HG03442 (cell line): Measurements from ENCODE around the gene SPTBN4.
"Not testable (repeated sequence)": the region's sequence is repeated elsewhere in the genome, so short reads cannot be mapped to it uniquely, and the experiment has no call there.

ENCODE experiments used
- ATAC-seq: cut with Tn5 transposase; IDR thresholded peaks from one replicate; pipeline ENCODE4 v1.9.1; 2021; ENCODE audit warnings: mild to moderate bottlenecking, moderate library complexity; ENCODE audit not compliant: unreplicated experiment

Gene SPTBN4

DNA sequence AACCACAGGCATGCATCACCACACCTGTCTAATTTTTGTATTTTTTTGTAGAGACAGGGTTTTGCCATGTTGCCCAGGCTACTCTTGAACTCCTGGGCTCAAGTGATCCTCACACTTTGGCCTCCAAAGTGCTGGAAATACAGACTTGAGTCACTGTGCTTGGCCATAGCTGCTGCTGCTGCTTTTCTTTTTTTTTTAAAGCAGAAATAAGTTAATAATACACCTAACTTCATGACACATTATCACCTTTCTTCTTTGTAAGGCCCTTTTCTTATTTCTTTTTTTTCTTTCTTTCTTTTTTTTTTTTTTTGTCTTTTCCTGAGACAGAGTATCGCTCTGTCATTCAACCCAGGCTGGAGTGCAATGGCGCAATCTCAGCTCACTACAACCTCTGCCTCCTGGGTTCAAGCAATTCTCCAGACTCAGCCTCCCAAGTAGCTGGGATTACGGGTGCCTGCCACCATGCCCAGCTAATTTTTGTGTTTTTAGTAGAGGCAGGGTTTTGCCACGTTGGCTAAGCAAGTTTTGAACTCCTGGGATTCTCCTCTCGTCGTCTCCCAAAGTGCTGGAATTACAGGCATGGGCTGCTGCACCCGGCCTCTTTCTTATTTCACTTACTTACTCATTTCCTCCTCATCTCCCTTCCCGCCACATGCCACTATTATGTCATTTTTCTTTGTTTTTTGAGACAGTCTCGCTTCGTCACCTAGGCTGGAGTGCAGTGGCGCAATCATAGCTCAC, 118.6 kb downstream of the SPTBN4 start:
- no peak for ATAC-seq

DNA sequence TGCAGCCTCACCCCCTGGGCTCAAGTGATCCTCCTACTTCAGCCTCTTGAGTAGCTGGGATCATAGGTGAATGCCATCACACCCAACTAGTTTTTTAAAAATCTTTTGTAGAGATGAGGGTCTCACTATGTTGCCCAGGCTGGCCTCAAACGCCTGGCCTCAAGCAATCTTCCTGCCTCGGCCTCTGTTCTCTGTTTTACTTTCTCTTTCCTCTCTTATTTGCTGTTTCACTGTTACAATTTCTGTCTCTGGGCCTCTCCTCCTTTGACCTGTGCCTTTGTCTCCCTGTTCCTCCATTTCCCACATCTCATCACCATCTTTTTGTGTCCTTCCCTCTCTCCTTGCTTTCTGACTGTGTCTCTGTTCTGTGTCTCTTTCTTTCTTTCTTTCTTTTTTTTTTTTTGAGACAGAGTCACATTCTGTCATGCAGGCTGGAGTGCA, 119.2 kb downstream of the SPTBN4 start:
- ATAC-seq: no peak

DNA sequence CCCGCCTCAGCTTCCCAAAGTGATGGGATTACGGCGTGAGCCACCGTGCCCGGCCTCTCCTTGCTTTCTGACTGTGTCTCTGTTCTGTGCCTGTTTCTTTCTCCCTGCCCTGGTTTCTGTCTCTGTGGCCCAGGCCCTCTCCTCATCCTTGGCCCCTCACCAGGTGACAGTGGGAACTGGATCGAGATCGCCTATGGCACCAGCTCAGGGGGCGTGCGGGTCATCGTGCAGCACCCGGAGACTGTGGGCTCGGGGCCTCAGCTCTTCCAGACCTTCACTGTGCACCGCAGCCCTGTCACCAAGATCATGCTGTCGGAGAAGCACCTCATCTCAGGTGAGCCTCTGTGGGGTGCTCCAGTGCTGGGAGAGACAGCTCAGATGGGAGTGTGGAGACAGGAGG, 119.8 kb downstream of the SPTBN4 start:
- no peak for ATAC-seq

DNA sequence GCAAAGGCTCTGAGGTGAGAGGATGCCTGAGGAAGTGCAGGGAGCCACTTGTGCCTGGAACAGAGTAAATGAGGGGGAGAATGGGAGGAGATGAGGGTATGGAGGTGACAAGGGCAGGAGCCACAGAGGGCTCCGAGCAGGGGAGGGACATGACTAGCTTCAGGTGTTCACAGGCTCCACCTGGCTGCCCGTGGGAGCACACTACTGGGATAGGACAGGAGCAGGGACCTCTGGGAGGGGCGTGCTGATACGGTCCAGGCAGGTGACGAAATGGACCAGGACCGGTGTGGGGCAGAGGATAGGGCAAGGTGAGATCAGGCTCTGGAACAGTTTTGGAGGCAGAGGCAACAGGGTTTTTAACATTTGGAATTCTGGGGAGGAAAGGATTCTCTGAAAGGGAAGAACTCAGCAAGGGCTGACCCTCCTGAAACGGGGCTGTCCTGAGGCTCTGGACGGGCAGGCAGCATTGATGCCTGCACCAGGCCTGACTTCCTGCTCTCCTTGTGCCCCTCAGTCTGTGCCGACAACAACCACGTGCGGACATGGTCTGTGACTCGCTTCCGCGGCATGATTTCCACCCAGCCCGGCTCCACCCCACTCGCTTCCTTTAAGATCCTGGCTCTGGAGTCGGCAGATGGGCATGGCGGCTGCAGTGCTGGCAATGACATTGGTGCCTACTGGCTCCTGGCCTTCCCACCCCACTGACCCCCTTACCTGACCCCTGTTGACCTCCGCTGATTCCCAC, 121.5 kb downstream of the SPTBN4 start:
- no peak for ATAC-seq

DNA sequence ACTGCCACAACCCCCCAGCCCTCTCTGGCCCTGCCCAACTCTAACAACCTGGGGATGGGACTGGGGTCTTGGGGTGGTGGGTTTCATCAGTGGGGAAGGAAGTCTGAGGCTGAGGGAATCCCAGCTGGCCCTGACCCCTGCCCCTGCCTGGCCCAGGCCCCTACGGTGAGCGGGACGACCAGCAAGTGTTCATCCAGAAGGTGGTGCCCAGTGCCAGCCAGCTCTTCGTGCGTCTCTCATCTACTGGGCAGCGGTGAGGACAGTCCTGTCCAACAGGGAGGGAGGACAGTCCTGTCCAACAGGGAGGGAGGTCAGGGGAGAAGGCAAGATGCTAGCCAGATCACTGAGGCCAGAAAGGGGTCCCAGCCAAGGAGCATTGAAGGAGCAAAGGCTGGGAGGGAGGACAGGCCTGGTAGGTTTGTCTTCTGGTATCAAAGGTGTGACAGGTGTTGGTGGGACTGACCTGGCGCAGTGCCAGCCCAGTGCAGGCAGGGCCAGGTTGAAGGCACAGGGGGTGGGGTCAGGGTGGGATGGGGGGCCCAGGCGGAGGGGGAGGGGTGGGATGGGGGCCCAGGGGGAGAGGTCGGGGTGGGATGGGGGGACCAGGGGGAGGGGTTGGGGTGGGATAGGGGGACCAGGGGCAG, 122.2 kb downstream of the SPTBN4 start:
- no peak for ATAC-seq

DNA sequence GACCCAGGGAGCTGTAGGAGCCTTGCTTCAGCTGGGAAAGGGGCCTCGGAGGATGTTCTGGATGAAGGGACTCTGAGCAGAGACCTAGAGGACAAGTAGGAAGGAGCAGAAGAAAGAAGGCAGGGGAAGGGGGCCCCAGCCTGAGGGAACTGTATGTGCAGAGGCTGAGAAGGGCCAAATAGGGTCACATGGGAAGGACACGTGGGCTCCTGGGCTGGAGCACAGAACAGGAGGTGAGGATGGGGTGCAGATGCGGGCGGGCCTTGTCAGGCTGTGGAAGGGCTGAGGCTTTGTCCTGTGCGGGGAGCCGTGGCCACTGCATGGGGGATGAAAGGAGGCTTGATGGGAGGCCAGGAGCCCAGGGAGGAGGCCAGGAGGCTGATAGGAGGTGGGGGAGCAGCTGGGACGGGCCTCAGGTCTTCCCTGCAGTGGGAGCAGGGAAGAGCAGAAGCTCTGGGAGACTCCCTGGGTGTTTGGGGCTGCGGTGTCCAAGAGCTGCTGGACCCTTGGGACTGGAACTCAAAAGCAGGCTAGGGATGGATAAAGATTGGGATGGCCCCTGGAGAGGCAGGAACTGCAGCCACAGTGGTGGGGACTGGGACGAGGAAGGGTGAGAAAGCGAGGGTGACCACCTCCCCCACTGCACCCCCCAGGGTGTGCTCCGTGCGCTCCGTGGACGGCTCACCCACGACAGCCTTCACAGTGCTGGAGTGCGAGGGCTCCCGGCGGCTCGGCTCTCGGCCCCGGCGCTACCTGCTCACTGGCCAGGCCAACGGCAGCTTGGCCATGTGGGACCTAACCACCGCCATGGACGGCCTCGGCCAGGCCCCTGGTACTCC, 123.0 kb downstream of the SPTBN4 start:
- ATAC-seq: no peak

DNA sequence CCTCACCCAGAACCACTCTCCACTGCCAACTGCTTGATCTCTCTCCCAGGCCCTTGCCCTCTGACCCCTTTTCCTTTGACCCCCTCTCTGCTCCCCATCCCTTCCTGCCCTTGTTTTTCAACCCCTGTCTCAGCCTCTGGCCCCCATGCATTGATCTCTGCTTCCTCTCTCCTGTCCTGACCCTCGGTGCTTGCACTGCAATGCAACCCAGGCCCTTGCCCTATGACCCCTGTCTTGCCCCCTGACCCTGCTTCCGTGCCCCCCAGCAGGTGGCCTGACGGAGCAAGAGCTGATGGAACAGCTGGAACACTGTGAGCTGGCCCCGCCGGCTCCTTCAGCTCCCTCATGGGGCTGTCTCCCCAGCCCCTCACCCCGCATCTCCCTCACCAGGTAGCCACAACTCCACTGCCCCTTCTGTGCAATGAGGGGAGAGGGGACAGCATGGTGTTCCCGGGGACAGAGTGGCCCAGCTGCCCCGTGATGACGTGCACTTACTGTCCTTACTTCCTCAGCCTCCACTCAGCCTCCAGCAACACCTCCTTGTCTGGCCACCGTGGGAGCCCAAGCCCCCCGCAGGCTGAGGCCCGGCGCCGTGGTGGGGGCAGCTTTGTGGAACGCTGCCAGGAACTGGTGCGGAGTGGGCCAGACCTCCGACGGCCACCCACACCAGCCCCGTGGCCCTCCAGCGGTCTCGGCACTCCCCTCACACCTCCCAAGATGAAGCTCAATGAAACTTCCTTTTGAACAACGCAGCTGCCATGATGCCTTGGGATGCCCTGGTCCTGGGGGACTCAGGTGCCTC, 123.9 kb downstream of the SPTBN4 start:
- no peak for ATAC-seq

DNA sequence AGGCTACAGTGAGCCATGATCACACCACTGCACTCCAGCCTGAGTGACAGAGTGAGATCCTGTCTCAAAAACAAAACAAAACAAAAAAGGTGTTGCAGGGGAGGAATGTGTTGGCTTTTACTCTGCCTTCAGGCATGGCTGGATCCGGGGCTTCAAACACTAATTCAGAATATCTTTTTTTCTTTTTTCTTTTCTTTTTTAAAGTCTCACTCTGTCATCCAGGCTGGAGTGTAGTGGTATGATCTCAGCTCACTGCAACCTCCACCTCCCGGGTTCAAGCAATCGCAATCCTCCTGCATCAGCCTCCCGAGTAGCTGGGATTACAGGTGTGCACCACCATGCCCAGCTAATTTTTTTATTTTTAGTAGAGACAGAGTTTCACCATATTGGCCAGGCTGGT, 124.9 kb downstream of the SPTBN4 start:
- ATAC-seq: not testable (repeated sequence)

DNA sequence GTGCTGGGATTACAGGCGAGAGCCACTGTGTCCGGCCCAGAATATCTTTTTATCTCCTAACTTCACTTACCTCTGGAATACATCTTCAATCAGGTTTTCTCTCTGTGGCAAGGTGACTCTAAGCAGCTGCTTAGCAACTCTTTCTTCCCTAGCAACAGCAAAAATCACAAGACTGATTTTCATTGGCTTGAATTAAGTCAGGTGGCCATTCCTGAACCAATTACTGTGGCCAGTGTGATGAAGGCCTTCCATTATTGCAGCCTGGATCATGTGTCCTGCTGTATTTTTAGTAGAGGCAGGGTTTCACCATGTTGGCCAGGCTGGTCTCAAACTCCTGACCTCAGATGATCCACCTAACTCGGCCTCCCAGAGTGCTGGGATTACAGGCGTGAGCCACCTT, 125.4 kb downstream of the SPTBN4 start:
- ATAC-seq: no peak

DNA sequence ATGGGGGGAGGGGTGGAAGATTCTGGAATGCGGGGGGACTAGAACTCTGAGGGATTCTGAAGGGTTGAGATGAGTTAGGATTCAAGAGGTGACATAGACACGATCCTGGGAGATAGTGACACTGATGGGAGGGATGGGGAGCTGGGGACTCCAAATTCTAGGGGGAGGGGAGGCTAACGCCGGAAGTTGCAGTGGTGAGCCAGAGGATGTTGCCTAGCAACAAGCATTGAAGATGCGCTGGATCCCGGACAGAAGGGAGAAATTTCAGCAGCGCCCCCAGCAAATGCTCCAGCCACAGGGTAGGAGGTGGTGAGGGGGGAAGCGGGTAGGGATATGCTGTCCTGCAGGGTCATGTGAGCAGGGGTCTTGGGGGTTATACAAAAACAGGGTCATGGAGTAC, 127.5 kb downstream of the SPTBN4 start:
- no peak for ATAC-seq

DNA sequence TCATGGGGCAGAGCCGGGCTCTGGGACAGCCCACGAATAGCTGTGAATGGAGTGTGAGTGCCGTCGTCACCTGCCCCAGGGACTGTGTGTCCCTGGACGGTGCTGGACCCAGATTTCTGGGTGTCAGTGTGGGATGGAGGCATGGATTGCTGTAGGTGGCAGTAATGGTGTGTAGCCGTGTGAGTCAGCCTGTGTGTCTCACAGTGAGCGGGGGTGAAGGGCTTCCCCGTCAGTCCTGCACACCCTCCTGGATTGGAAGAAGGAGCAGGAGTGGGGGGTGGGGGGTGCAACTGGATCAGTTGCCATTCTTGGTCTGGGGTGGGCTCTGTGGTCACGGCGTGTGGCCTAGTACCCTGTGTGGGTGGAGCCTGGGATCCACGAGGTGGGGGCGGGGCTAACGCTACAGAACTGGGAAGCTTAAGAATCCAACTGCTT, 127.9 kb downstream of the SPTBN4 start:
- ATAC-seq: no peak

DNA sequence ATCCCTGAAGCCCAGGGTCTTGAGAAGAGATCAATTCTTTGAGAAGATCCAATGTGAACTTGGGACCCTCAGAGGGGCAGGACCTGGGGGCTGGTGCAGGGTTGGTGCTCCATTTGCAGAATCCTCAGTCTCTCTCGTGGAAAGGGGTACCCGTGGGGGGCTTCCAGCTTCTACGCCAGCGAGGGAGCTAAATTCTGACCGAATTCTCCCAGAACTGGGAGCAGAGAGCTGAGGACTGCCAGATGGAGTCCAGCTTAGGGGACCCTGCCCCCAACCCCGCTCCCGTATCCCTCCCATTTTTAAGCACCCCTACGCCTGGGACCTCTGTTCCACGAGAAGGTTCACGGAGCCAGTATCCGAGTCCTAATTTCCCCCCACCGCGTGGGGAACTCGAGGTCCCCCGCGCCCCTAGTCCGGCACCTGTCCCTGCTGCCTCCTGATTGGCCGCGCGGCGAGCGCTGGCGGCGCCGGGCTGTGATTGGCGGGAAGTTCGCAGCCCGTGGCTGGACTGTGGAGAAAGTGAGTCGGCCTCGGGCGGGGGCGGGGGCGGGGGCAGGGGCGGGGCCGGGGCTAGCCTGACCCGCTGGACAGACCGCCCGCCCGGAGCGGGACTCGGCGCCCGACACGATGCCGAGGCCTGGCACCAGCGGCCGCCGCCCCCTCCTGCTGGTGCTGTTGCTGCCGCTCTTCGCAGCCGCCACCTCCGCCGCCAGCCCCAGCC, 130.0 kb downstream of the SPTBN4 start:
- ATAC-seq: no peak

DNA sequence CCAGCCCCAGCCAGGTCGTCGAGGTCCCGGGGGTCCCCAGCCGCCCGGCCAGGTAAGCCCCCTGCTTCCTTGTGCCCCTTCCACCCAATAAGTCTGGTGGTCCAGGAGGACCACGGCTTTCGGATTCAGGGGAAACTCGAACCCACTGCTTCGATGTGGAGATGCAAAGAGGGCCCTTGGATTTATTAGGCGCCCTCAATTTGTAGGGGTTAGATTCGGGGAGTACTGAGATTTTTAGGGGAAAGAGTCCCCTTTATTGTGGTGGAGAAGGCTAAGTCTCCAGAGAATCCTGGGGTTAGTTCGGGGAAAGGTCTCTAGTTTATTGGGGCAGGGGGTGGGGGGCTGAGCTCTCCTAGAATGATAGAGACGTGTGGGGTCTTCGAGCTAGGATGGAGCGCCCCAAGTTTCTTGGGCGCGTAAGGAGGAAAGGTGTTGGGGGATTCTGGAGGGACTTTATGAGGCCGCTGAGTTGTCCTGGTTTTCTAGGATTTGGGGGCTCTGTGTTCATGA, 130.6 kb downstream of the SPTBN4 start:
- no peak for ATAC-seq

DNA sequence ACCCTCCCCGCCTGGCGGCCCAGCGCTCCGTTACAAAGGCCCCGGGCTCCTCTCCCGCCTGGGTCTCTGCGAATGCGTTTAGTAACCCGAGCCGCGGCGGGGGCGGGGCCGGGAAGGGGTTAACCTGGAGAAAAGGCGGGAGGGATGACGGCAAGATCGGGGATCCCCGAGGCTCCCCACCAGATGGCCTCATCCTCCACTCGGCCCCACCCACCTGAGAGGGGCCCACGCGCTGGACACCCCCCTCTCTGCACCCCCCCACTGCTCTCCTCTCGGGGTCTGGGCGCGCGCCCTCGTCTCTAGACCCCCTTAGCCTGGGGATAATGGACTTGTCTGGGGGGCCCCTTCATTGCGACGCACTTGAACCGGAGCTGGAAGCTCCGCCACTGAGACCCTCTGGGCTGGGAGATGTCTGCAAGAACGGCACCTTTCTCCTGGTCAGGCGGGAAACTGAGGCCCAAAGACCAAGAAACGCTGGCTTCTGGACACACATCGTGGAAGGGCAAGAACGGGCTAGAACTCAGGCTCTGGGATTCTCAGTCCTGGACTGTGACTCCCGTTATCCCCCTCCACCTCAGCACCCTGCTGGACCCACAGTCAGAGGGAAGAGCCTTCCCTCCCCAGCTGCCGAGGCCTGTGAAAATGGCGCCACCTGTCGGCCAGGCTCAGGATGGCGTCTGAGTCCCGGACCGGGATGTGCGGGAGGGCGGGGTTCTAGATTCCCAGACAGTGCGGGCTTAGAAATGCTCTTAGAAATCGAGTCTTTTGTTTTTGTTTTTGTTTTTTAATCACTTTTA, 131.5 kb downstream of the SPTBN4 start:
- no peak for ATAC-seq

DNA sequence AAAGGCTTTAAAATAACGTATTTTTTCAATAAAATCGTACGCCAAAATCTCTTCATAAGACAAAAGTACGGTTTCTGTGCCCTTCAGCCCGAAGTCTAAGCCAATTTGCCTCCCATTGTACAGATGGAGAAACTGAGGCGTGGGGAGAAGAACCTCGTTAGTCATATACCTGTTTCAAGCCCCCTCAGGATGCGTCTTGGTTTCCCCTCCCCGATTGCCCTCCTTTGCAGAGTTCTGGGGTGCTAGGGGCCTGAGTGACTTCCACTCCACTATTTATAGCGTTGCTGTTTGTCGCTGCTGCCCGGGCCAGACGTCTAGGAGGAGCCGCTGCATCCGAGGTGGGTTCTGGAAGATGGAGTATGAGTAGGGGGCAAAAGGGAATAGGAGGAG, 132.1 kb downstream of the SPTBN4 start:
- no peak for ATAC-seq

DNA sequence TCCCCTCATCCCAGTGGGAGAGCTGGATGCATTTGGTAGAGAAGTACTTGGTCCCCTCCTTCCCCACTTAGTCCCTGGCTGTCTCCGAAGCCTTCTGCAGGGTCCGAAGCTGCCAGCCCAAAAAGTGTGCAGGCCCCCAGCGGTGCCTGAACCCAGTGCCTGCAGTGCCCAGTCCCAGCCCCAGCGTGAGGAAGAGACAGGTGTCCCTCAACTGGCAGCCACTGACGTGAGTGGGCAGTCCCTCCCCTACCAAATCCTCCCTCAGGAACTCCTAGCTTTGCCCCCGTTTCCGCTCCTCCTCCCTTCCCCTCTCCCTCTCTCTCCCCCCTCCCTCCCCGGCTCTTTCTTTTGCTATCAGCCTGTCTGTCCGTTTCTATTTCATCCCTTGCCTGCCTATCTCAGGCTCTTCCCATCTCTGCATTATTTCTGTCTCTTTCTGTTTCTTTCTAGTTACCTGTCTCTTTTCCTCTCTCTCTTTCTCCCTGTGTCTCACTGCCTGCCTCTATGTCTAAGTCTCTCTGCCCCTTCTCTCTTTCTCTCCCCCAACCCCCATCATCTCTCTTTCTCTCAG, 132.6 kb downstream of the SPTBN4 start:
- no peak for ATAC-seq

DNA sequence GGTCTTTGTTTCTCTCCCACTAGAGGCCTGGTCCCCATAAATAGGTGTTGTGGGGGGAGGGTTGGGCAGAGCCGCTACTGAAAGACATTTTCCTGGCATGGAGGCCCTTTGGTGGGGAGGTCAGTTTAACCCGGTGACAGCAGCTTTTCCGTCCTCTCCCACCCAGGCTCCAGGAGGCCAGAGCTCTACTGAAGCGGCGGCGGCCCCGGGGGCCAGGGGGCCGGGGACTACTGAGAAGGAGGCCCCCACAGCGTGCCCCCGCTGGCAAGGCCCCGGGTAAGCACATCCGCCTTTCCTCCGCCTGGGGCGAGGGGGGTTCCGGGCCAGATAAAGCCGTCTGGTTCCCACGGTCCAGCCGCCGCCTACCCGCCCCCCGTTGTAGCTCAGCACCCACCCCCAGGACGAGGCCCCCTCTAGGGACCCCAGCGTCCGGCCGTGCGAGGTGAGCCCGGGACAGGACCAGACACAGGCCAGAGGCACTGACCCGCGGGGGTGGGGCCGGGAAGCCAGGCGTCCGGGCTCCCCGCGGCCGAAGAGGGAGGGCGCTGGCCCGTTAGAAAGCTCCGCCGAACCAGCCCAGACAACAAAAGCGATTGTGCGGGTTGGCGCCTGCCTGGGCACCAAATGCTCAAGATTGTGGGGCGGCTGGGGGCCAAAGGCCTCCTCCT, 133.2 kb downstream of the SPTBN4 start:
- no peak for ATAC-seq
